ENCODE measurements around the gene ZNF679. TPM values are rescaled to one million over a fixed set of nuclear protein-coding genes. Genes with fewer than 3 reads are reported as not detected.
"Not testable (repeated sequence)": the region's sequence is repeated elsewhere in the genome, so short reads cannot be mapped to it uniquely, and the experiment has no call there.

The ZNF679 gene
- total RNA-seq, 1 experiment from 2014 or later, result 0.18 TPM

GRCh38 chr7:64277630-64278029, 49.4 kb downstream of the ZNF679 start:
- Histone ChIP-seq H3K4me1 (no peaks in the 10 kb centered on the region), H3K36me3 (no peaks in the 10 kb centered on the region), H3K27ac (no peak overlapping the region), H3K9me3 (replicated peaks) (no peaks in the 10 kb centered on the region), H3K27me3 (no peaks in the 10 kb centered on the region), H3K4me3 (no peak overlapping the region)
- DNase-seq, result no peak

- no peaks in the 10 kb centered on the region for H3K27me3 ChIP-seq
- H3K36me3 ChIP-seq, result no peaks in the 10 kb centered on the region
- H3K27ac ChIP-seq, result no peak overlapping the region
- DNase-seq, result no peak
- H3K4me1 ChIP-seq, result no peaks in the 10 kb centered on the region
- no peak overlapping the region for H3K4me3 ChIP-seq
- no peaks in the 10 kb centered on the region for H3K9me3 ChIP-seq (replicated peaks)
Measured at GRCh38 chr7:64294701-64295420, 66.6 kb downstream of the ZNF679 start.

- not testable (repeated sequence) for H3K27ac ChIP-seq; H3K9me3 ChIP-seq (replicated peaks); H3K27me3 ChIP-seq; H3K4me1 ChIP-seq; DNase-seq; H3K4me3 ChIP-seq; H3K36me3 ChIP-seq
Measured at GRCh38 chr7:64297418-64297817, 69.1 kb downstream of the ZNF679 start.

GRCh38 chr7:64300641-64301405, 72.5 kb downstream of the ZNF679 start:
- DNase-seq, result no peak

GRCh38 chr7:64307254-64308015, 79.2 kb downstream of the ZNF679 start:
- Histone ChIP-seq H3K27ac (no peak overlapping the region), H3K4me3 (no peak overlapping the region)
- DNase-seq, result no peak

More at GRCh38 chr7:64300641-64301405, 72.5 kb downstream of the ZNF679 start:
- no peaks in the 10 kb centered on the region for H3K27me3 ChIP-seq
- no peaks in the 10 kb centered on the region for H3K9me3 ChIP-seq (replicated peaks)
- H3K27ac ChIP-seq, result no peak overlapping the region
- H3K36me3 ChIP-seq, result no peaks in the 10 kb centered on the region
- no peaks in the 10 kb centered on the region for H3K4me1 ChIP-seq
- no peak overlapping the region for H3K4me3 ChIP-seq

GRCh38 chr7:64308016-64308270, 79.7 kb downstream of the ZNF679 start:
- H3K9me3 ChIP-seq (replicated peaks), result no peaks in the 10 kb centered on the region

More at GRCh38 chr7:64307254-64308015, 79.2 kb downstream of the ZNF679 start:
- Histone ChIP-seq H3K4me1 (no peaks in the 10 kb centered on the region), H3K9me3 (replicated peaks) (no peaks in the 10 kb centered on the region), H3K36me3 (no peaks in the 10 kb centered on the region), H3K27me3 (no peaks in the 10 kb centered on the region)

GRCh38 chr7:64310426-64310825, 82.2 kb downstream of the ZNF679 start:
- DNase-seq, result no peak

More at GRCh38 chr7:64308016-64308270, 79.7 kb downstream of the ZNF679 start:
- no peak for DNase-seq
- Histone ChIP-seq H3K27me3 (no peaks in the 10 kb centered on the region), H3K4me1 (no peaks in the 10 kb centered on the region), H3K36me3 (no peaks in the 10 kb centered on the region), H3K4me3 (no peak overlapping the region), H3K27ac (no peak overlapping the region)

GRCh38 chr7:64312826-64313225, 84.6 kb downstream of the ZNF679 start:
- Histone ChIP-seq H3K4me3 (no peak overlapping the region), H3K27ac (no peak overlapping the region), H3K4me1 (no peaks in the 10 kb centered on the region), H3K36me3 (peaks cover 9% of the 10 kb centered on the region), H3K9me3 (replicated peaks) (peaks cover 9% of the 10 kb centered on the region), H3K27me3 (no peaks in the 10 kb centered on the region)
- no peak for DNase-seq

More at GRCh38 chr7:64310426-64310825, 82.2 kb downstream of the ZNF679 start:
- peaks cover 6% of the 10 kb centered on the region for H3K9me3 ChIP-seq (replicated peaks)
- no peaks in the 10 kb centered on the region for H3K27me3 ChIP-seq
- H3K27ac ChIP-seq, result no peak overlapping the region
- no peaks in the 10 kb centered on the region; the same call in 1 of the 2 replicates for H3K36me3 ChIP-seq
- no peak overlapping the region for H3K4me3 ChIP-seq
- no peaks in the 10 kb centered on the region for H3K4me1 ChIP-seq

- Histone ChIP-seq H3K27me3 (no peaks in the 10 kb centered on the region), H3K9me3 (replicated peaks) (peaks cover 9% of the 10 kb centered on the region), H3K4me1 (no peaks in the 10 kb centered on the region), H3K27ac (peak within 1 kb of the TSS; percentile 88), H3K4me3 (peak within 1 kb of the TSS; percentile 78), H3K36me3 (peaks cover 14% of the 10 kb centered on the region)
- peak; percentile 94 to 98 for DNase-seq
Measured at GRCh38 chr7:64313740-64314491, 85.6 kb downstream of the ZNF679 start, which contains the start of gene ZNF736. Gene ZNF736, plus strand, starts transcription at chr7:64313961. Its CDS starts 190 bp downstream, at chr7:64314151.

GRCh38 chr7:64314566-64314965, 86.3 kb downstream of the ZNF679 start:
- Histone ChIP-seq H3K9me3 (replicated peaks) (peaks cover 9% of the 10 kb centered on the region), H3K27ac (peak overlapping the region; percentile 88), H3K4me1 (no peaks in the 10 kb centered on the region), H3K27me3 (no peaks in the 10 kb centered on the region), H3K36me3 (peaks cover 14% of the 10 kb centered on the region), H3K4me3 (peak overlapping the region; percentile 78)
- DNase-seq, result peak; percentile 11 to 17

GRCh38 chr7:64316031-64316742, 87.9 kb downstream of the ZNF679 start:
- peaks cover 25% of the 10 kb centered on the region for H3K36me3 ChIP-seq
- H3K4me3 ChIP-seq; DNase-seq; H3K4me1 ChIP-seq; H3K27me3 ChIP-seq; H3K9me3 ChIP-seq (replicated peaks); H3K27ac ChIP-seq: not testable (repeated sequence)
